GM21723 (cell line): ENCODE data around the gene VRTN.
"Not testable (repeated sequence)": the region's sequence is repeated elsewhere in the genome, so short reads cannot be mapped to it uniquely, and the experiment has no call there.

Experiments
- ATAC-seq: cut with Tn5 transposase; IDR thresholded peaks from one replicate; pipeline ENCODE4 v1.9.1; 2021; ENCODE audit warnings: mild to moderate bottlenecking, moderate library complexity; ENCODE audit not compliant: unreplicated experiment

VRTN gene

GRCh38 chr14:74348241-74348734 is at the start of gene VRTN:
VRTN (plus strand) TSS chr14:74348471; CDS start chr14:74356784, 8,313 bp downstream.
- ATAC-seq: no peak

GRCh38 chr14:74299061-74299545 is 49.2 kb upstream of the VRTN start:
- no peak for ATAC-seq

- no peak for ATAC-seq
Measured at GRCh38 chr14:74301594-74302151, 46.6 kb upstream of the VRTN start.

- ATAC-seq: peak; percentile 6
Measured at GRCh38 chr14:74302152-74302628, 46.1 kb upstream of the VRTN start.

- ATAC-seq: peak; percentile 97
Measured at GRCh38 chr14:74302634-74303569, 45.4 kb upstream of the VRTN start, which contains the start of gene ABCD4. ABCD4 (minus strand) TSS chr14:74302934; CDS start chr14:74302912, 22 bp downstream.

GRCh38 chr14:74308695-74309094 is 39.6 kb upstream of the VRTN start:
- ATAC-seq: no peak

- no peak for ATAC-seq
Measured at GRCh38 chr14:74309125-74310022, 38.9 kb upstream of the VRTN start.

GRCh38 chr14:74312161-74312560 is 36.1 kb upstream of the VRTN start:
- ATAC-seq: no peak

- no peak for ATAC-seq
Measured at GRCh38 chr14:74313601-74314000, 34.7 kb upstream of the VRTN start.

GRCh38 chr14:74314576-74314975 is 33.7 kb upstream of the VRTN start:
- ATAC-seq: no peak

- ATAC-seq: no peak
Measured at GRCh38 chr14:74324931-74325361, 23.3 kb upstream of the VRTN start.

GRCh38 chr14:74325446-74325845 is 22.8 kb upstream of the VRTN start:
- ATAC-seq: no peak

GRCh38 chr14:74326369-74327152 is 21.7 kb upstream of the VRTN start:
- no peak for ATAC-seq

GRCh38 chr14:74329950-74330552 is 18.2 kb upstream of the VRTN start:
- ATAC-seq: not testable (repeated sequence)

GRCh38 chr14:74333909-74334308 is 14.4 kb upstream of the VRTN start:
- ATAC-seq: no peak

GRCh38 chr14:74346341-74346740 is 1.9 kb upstream of the VRTN start:
- ATAC-seq: no peak

GRCh38 chr14:74347097-74347794 is 1.0 kb upstream of the VRTN start:
- ATAC-seq: no peak

- no peak for ATAC-seq
Measured at GRCh38 chr14:74347795-74348100, 523 bp upstream of the VRTN start.
